OCI-LY3 (cell line): ENCODE measurements around the gene COL4A4.

ENCODE experiments used
- H2AFZ ChIP-seq: fragments of 200-600, 300-600 bp; shearing (Covaris generic); 2 replicates; pipeline ENCODE4 v1.6.0; 2014; ENCODE audit warnings: antibody characterized with exemption, low read depth, low read length
- H3K27ac ChIP-seq: fragments of 200-600, 300-600 bp; sonication (generic); 2 replicates; pipeline ENCODE4 v1.5.1; 2014; ENCODE audit warnings: mild to moderate bottlenecking, low read length, moderate library complexity, mixed read lengths
- H3K27me3 ChIP-seq: fragments of 200-600, 300-600 bp; sonication (generic); 2 replicates; pipeline ENCODE4 v1.6.1; 2014; ENCODE audit warnings: low read depth, low read length, mixed read lengths
- H3K36me3 ChIP-seq: fragments of 200-600, 300-600 bp; sonication (generic); replicated peaks from 2 replicates; pipeline ENCODE3; 2014; ENCODE audit warnings: low read depth, low read length, mixed read lengths
- H3K4me1 ChIP-seq: fragments of 300-600, 200-600 bp; sonication (generic); 2 replicates; pipeline ENCODE4 v1.6.1; 2014; ENCODE audit warnings: low read length, mixed read lengths
- H3K4me2 ChIP-seq: fragments of 200-600, 300-600 bp; sonication (generic); 2 replicates; pipeline ENCODE4 v1.6.1; 2014; ENCODE audit warnings: low read length, mixed read lengths
- H3K4me3 ChIP-seq: fragments of 300-600, 200-600 bp; sonication (generic); 2 replicates; pipeline ENCODE4 v1.5.1; 2014; ENCODE audit warnings: antibody characterized with exemption, mild to moderate bottlenecking, low read length, moderate library complexity
- H3K79me2 ChIP-seq: fragments of 300-600, 200-600 bp; shearing (Covaris generic); 2 replicates; pipeline ENCODE4 v1.6.1; 2014; ENCODE audit warnings: mild to moderate bottlenecking, low read length, mixed read lengths
- H3K9ac ChIP-seq: fragments of 300-600, 200-600 bp; shearing (Covaris generic); 2 replicates; pipeline ENCODE4 v1.6.0; 2014; ENCODE audit warnings: mild to moderate bottlenecking, low read length, moderate library complexity
- H3K9me3 ChIP-seq: fragments of 200-600, 300-600 bp; shearing (Covaris generic); 2 replicates; pipeline ENCODE4 v1.6.1; 2014; ENCODE audit warnings: low read length, mixed read lengths; ENCODE audit not compliant: insufficient read depth
- H4K20me1 ChIP-seq: fragments of 200-600, 300-600 bp; sonication (generic); 2 replicates; pipeline ENCODE4 v1.6.1; 2016; ENCODE audit warnings: low read length, mixed read lengths; ENCODE audit not compliant: insufficient read depth
- CTCF ChIP-seq: fragments of 200-600, 300-600 bp; sonication (generic); IDR thresholded peaks from 2 replicates; pipeline ENCODE4 v1.5.1; 2014; ENCODE audit warnings: antibody characterized with exemption, low read length, low read depth
- EZH2phosphoT487 ChIP-seq: fragments of 200-600 bp; shearing (Covaris generic); IDR thresholded peaks from 2 replicates; pipeline ENCODE4 v1.6.1; 2018; ENCODE audit warnings: antibody characterized with exemption, mixed run types, low read depth

The COL4A4 gene

GRCh38 chr2:227118353-227118752 is 45.7 kb downstream of the COL4A4 start:
- no peaks in the 10 kb centered on the region for H3K9me3 ChIP-seq
- H3K36me3 ChIP-seq = no peaks in the 10 kb centered on the region
- H2AFZ ChIP-seq = no peak overlapping the region
- H3K4me3 ChIP-seq = no peak overlapping the region
- no peak overlapping the region for H3K9ac ChIP-seq
- TF ChIP-seq EZH2phosphoT487 (no peak), CTCF (no peak)
- H3K79me2 ChIP-seq = no peaks in the 10 kb centered on the region
- no peak overlapping the region for H3K27ac ChIP-seq
- H3K4me2 ChIP-seq = no peak overlapping the region
- no peaks in the 10 kb centered on the region for H4K20me1 ChIP-seq
- H3K4me1 ChIP-seq = no peaks in the 10 kb centered on the region
- no peaks in the 10 kb centered on the region for H3K27me3 ChIP-seq

GRCh38 chr2:227117852-227118251 is 46.2 kb downstream of the COL4A4 start:
- no peak overlapping the region for H3K4me2 ChIP-seq

GRCh38 chr2:227117027-227117426 is 47.0 kb downstream of the COL4A4 start:
- Histone ChIP-seq H3K9ac (no peak overlapping the region), H3K36me3 (no peaks in the 10 kb centered on the region), H3K27ac (no peak overlapping the region), H2AFZ (no peak overlapping the region), H4K20me1 (no peaks in the 10 kb centered on the region), H3K27me3 (no peaks in the 10 kb centered on the region), H3K4me3 (no peak overlapping the region), H3K9me3 (no peaks in the 10 kb centered on the region), H3K4me2 (no peak overlapping the region), H3K79me2 (no peaks in the 10 kb centered on the region), H3K4me1 (no peaks in the 10 kb centered on the region)
- TF ChIP-seq EZH2phosphoT487 (no peak), CTCF (no peak)

More at GRCh38 chr2:227117852-227118251, 46.2 kb downstream of the COL4A4 start:
- TF ChIP-seq EZH2phosphoT487 (no peak), CTCF (no peak)
- Histone ChIP-seq H3K79me2 (no peaks in the 10 kb centered on the region), H3K27ac (no peak overlapping the region), H3K4me3 (no peak overlapping the region), H3K9me3 (no peaks in the 10 kb centered on the region), H3K9ac (no peak overlapping the region), H4K20me1 (no peaks in the 10 kb centered on the region), H3K27me3 (no peaks in the 10 kb centered on the region), H2AFZ (no peak overlapping the region), H3K36me3 (no peaks in the 10 kb centered on the region), H3K4me1 (no peaks in the 10 kb centered on the region)

DNA sequence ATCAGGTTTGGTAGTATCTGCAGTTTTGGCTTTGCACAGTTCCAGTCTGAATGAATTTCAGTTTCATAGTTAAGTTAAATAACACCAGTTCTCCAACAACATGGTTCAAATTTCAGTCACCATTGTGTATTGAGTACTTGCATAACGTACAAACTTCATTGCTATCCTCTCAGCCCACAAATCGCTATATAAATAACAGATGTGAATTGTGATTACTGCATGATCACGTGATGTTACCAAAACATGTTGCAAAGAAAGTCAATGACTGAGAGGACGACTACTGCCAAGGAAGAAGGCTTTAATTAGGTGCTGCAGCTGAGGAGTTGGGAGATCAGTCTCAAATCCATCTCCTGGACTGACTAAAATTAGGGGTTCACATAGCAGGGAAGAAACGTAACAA is 48.2 kb downstream of the COL4A4 start:
- H4K20me1 ChIP-seq = no peaks in the 10 kb centered on the region
- no peak overlapping the region for H3K4me2 ChIP-seq
- no peaks in the 10 kb centered on the region for H3K79me2 ChIP-seq
- no peak overlapping the region for H2AFZ ChIP-seq
- no peak overlapping the region for H3K9ac ChIP-seq
- H3K4me3 ChIP-seq = no peak overlapping the region
- TF ChIP-seq EZH2phosphoT487 (no peak), CTCF (no peak)
- H3K36me3 ChIP-seq = no peaks in the 10 kb centered on the region
- H3K27ac ChIP-seq = no peak overlapping the region
- H3K9me3 ChIP-seq = no peaks in the 10 kb centered on the region
- no peaks in the 10 kb centered on the region for H3K4me1 ChIP-seq
- no peaks in the 10 kb centered on the region for H3K27me3 ChIP-seq
